MM.1S (cell line): ENCODE data around the gene ANGPTL5.

Experiments used
- EZH2 ChIP-seq: fragments of 300-600 bp; sonication (generic); optimal IDR thresholded peaks from 2 replicates; pipeline ENCODE3; 2017; ENCODE audit warnings: low read depth, mild to moderate bottlenecking, antibody characterized with exemption, low read length, mixed read lengths
- TF ChIP-seq, protein P1 (sequence below): fragments of 300-600 bp; sonication (generic); IDR thresholded peaks from 2 replicates; pipeline ENCODE4 v1.5.1; 2016; ENCODE audit warnings: antibody characterized with exemption, low read length, mixed read lengths

DNA sequence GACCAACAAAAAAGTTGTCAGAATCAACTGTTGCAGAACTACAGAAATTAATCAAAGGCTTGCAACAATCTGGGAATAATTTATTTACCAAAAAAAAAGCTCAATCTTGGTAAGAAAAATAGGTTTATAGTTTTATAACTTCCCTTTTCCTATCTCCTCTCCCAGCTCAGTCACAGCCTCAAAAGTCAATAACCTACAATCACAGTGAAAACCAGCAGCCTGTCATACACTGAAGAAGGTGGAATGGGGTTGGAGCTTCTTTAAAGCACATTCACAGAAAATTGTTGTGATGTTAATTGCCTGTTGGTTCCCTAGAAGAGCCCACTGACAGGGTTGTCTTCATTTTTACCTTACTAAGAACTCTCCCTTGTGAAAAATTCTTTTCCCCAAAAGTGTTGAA is 52.2 kb downstream of the ANGPTL5 start:
- no peak for TF ChIP-seq EZH2
- TF ChIP-seq, protein P1, sequence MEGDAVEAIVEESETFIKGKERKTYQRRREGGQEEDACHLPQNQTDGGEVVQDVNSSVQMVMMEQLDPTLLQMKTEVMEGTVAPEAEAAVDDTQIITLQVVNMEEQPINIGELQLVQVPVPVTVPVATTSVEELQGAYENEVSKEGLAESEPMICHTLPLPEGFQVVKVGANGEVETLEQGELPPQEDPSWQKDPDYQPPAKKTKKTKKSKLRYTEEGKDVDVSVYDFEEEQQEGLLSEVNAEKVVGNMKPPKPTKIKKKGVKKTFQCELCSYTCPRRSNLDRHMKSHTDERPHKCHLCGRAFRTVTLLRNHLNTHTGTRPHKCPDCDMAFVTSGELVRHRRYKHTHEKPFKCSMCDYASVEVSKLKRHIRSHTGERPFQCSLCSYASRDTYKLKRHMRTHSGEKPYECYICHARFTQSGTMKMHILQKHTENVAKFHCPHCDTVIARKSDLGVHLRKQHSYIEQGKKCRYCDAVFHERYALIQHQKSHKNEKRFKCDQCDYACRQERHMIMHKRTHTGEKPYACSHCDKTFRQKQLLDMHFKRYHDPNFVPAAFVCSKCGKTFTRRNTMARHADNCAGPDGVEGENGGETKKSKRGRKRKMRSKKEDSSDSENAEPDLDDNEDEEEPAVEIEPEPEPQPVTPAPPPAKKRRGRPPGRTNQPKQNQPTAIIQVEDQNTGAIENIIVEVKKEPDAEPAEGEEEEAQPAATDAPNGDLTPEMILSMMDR: no peak
